ENCODE data around the gene SCFD1. TPM values are rescaled to one million over a fixed set of nuclear protein-coding genes. Genes with fewer than 3 reads are reported as not detected.

The SCFD1 gene
- total RNA-seq, 6 donors from 2014 or later = 26.1 to 132 (median 66.2) TPM

Other genes starting within 250 kb of the SCFD1 start
- 10 to 100 TPM in 5 of 6 donors, 1 to 10 TPM in 1; 8.1 to 15.4 (median 12.6) TPM for gene G2E3, start 63.2 kb upstream of the SCFD1 start, total RNA-seq

Data from upper lobe of left lung (tissue), 6 donors.